Mesodermal cell (in vitro differentiated cells): ENCODE results near the gene MYO1D.

Source experiments
- H3K27ac ChIP-seq: 2 replicates; pipeline ENCODE4 v1.7.0; 2013; ENCODE audit warnings: mild to moderate bottlenecking, low read depth, low read length, moderate library complexity; ENCODE audit not compliant: severe bottlenecking
- H3K36me3 ChIP-seq: 2 replicates; pipeline ENCODE4 v1.7.1; 2013; ENCODE audit warnings: mild to moderate bottlenecking, low read length, moderate library complexity; ENCODE audit not compliant: control insufficient read depth, insufficient read depth
- H3K4me1 ChIP-seq: one replicate; pipeline ENCODE4 v1.7.1; 2013; ENCODE audit warnings: mild to moderate bottlenecking, low read length; ENCODE audit not compliant: insufficient read depth, control insufficient read depth, poor library complexity, severe bottlenecking
- H3K4me3 ChIP-seq: 2 replicates; pipeline ENCODE4 v1.7.0; 2013; ENCODE audit warnings: low read length, control low read depth, mild to moderate bottlenecking; ENCODE audit not compliant: insufficient read depth, poor library complexity, severe bottlenecking; ENCODE audit errors: extremely low read depth
- H3K9me3 ChIP-seq: 2 replicates; pipeline ENCODE4 v1.7.1; 2013; ENCODE audit warnings: mild to moderate bottlenecking, low read length, moderate library complexity; ENCODE audit not compliant: control insufficient read depth
- WGBS, 2 experiments: methylation state at CpG; one replicate each; pipeline ENCODE4 v1.1.5; 2013; ENCODE audit warnings: missing lambda C conversion rate in 2 of 2; ENCODE audit not compliant: insufficient coverage in 2 of 2; 5-methylcytosine and 5-hydroxymethylcytosine counted together

The MYO1D gene

DNA sequence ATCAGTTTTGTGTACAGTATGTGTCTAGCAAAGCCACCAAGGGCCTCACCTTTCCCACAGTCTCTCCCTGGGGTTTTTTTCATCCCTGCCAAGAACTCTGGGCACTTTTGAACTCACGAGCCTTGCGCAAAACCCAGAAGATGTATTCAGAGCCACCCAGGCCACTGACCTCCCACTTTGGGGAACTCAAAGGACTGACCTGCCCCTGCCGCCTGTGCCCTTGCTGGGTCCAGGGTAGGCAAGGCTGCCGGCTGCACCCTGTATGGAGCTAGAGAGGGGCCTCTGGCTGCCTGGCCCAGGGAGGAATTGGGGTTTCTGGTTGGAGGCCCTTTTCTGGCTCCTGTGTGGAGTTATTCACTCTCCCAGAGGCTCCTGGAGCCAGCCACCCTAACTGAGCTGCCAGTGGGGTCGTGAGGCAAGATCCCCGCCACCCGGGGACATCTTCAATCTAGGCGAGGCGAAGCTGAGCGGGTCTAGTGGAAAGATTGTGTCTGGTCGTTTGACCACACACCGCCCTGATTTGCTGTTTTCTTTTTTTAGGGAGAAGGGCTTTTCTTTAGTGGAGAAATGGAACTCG is 388.2 kb downstream of the MYO1D start:
- peaks cover 20% of the 10 kb centered on the region for H3K4me1 ChIP-seq
- H3K4me3 ChIP-seq, result peak overlapping the region; percentile 54
- 96% methylated on average over 7 to 11 of the region's 13 CpGs for WGBS, 2 experiments
- H3K9me3 ChIP-seq, result no peaks in the 10 kb centered on the region
- no peak overlapping the region for H3K27ac ChIP-seq
- H3K36me3 ChIP-seq, result peaks cover 30% of the 10 kb centered on the region

DNA sequence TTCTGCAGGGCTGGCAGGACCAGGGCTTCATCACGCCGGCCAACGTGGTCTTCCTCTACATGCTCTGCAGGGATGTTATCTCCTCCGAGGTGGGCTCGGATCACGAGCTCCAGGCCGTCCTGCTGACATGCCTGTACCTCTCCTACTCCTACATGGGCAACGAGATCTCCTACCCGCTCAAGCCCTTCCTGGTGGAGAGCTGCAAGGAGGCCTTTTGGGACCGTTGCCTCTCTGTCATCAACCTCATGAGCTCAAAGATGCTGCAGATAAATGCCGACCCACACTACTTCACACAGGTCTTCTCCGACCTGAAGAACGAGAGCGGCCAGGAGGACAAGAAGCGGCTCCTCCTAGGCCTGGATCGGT is 388.8 kb downstream of the MYO1D start:
- H3K4me1 ChIP-seq, result peaks cover 23% of the 10 kb centered on the region
- 89 to 92% methylated on average over 11 to 12 of the region's 16 CpGs for WGBS, 2 experiments

DNA sequence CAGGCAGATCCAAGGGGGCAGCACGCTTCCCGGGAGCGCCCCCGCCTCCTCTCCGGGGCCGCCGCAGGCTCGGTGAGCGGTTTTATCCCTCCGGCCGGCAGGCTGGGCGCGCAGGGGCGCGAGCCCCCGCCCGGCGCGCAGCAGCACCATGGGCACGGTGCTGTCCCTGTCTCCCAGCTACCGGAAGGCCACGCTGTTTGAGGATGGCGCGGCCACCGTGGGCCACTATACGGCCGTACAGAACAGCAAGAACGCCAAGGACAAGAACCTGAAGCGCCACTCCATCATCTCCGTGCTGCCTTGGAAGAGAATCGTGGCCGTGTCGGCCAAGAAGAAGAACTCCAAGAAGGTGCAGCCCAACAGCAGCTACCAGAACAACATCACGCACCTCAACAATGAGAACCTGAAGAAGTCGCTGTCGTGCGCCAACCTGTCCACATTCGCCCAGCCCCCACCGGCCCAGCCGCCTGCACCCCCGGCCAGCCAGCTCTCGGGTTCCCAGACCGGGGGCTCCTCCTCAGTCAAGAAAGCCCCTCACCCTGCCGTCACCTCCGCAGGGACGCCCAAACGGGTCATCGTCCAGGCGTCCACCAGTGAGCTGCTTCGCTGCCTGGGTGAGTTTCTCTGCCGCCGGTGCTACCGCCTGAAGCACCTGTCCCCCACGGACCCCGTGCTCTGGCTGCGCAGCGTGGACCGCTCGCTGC is 389.3 kb downstream of the MYO1D start:
- 29 to 31% methylated on average over 54 to 57 of the region's 59 CpGs for WGBS, 2 experiments
- H3K4me1 ChIP-seq, result peaks cover 23% of the 10 kb centered on the region
- H3K27ac ChIP-seq, result no peak overlapping the region

More for the DNA sequence above, 388.8 kb downstream of the MYO1D start:
- H3K27ac ChIP-seq, result no peak overlapping the region
- no peaks in the 10 kb centered on the region for H3K9me3 ChIP-seq
- peak overlapping the region; percentile 54 for H3K4me3 ChIP-seq
- peaks cover 31% of the 10 kb centered on the region for H3K36me3 ChIP-seq

DNA sequence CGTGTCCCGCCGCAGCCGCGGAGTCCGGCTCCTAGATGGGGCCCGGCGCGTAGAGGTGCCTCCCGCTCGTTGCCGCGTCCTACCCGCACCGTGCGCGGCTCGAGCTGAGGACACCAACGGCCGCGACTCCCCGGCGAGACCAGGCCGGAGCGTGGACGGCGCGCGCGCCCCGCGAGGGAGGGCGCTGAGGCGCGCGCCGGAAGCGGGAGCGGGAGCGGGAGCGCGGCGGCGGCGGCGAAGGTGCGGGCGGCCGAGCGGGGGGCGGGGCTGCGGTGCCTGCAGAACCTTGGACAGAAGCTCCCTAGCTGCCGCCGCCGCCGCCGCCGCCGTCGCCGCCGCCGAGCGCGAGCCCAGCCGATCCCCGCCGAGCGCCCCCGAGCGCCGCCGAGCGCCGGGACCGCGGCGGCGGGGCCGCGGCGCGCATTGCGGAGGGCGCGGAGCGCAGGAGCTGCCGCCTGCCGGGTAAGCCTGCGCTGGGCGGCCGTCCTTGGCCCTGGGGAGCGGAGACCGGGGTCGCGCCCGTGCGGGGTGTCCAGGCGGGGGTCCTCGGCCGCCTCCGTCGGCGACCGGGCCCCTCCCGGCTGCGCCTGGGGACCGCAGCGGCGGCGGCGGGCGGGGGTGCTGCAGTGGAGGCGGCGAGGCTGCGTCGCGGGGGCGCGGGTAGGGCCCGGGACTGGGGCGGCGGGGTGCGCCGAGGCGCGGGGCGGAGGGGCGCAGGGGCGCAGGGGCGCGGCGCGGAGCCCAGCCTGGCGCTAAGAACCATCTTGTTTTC is 390.0 kb downstream of the MYO1D start, which contains the start of gene CDK5R1:
Gene CDK5R1 (plus strand): TSS at position 293 of the 772 bp plus-strand sequence. CDS start 628 bp downstream, outside the sequence.
- WGBS, 2 experiments, result 0 to 1% methylated on average over 36 to 112 of the region's 135 CpGs
- peaks cover 18% of the 10 kb centered on the region for H3K4me1 ChIP-seq
- H3K36me3 ChIP-seq, result peaks cover 39% of the 10 kb centered on the region
- peak within 1 kb of the TSS; percentile 77 for H3K27ac ChIP-seq
- H3K4me3 ChIP-seq, result peak within 1 kb of the TSS; percentile 54
- no peaks in the 10 kb centered on the region for H3K9me3 ChIP-seq

More for the DNA sequence above, 389.3 kb downstream of the MYO1D start:
- Histone ChIP-seq H3K4me3 (peak overlapping the region; percentile 54), H3K9me3 (no peaks in the 10 kb centered on the region), H3K36me3 (peaks cover 32% of the 10 kb centered on the region)

DNA sequence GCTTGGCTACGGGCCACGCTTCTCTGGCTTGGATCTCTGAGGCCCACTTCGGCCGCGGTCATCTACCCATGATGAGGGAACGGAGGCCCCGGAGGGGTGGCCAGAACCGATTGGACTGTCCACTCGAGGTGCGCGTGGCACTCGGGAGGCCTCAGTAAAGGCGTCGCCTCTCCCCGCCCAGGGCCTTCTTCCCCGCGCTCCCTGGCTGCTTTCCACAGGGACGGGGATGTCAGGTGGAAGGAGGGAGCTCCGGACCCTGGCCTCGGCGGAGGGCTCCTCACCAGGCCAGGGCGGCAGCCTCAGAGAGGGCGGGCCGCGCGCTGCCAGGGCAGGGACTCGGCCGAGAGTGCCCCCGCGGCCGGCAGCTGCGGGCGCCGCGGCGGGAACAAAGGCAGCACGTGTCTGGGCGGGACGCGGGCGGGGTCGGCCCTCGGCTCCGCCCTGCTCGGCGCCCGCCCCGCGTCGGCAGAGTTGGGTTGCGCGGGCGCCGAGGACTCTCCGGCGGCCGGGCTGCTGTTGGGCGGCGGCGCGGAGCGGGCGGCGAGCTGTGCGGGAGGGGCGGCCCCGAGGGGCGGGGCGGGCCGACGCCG is 390.7 kb downstream of the MYO1D start:
- Histone ChIP-seq H3K27ac (peak overlapping the region; percentile 77), H3K4me1 (peaks cover 18% of the 10 kb centered on the region), H3K36me3 (peaks cover 46% of the 10 kb centered on the region), H3K9me3 (no peaks in the 10 kb centered on the region), H3K4me3 (peak overlapping the region; percentile 25)
- 20 to 23% methylated on average over 49 to 56 of the region's 72 CpGs for WGBS, 2 experiments

DNA sequence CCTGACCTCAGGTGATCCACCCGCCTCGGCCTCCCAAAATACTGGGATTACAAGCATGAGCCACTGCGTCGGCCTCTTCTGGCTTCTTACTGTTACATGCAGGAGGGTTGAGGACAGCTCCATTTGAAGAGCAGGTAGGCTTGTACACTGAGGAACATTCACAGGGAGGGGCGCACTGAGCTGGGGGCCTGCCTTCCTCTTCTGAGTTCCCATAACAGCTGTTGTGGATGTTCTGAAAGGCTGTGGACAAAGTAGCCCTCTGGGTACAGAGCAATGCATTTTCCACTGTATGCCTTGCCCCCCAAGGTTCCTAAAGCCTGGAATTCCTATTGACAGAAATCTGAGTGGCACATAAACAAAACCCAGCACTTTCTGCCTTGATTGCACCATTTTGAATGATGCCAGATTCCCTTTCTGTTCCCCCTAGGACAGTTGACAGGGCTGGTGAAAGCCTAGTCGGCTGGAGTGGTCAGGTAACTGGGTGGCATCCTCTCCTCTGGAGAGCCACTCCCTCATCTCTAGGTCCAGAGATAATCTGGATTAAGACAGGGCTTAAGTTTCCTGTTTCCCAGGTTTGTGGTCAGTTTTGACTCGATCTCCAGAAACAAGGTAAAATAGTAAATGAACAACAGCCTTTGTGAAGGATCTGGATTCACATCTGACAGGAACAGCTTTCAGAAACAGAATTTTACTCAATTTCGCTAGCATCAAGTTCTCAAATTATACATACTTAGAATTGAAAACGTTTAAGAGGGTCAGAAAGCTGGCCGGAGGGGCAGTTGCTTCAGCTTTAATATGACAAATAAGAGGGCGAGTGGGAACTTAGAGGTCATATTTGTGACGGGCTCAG is 391.4 kb downstream of the MYO1D start:
- peaks cover 51% of the 10 kb centered on the region for H3K36me3 ChIP-seq
- H3K27ac ChIP-seq, result peak overlapping the region; percentile 77
- peaks cover 18% of the 10 kb centered on the region for H3K4me1 ChIP-seq
- no peaks in the 10 kb centered on the region for H3K9me3 ChIP-seq
- peak overlapping the region; percentile 25 for H3K4me3 ChIP-seq
- WGBS, 2 experiments, result 90 to 91% methylated on average over 9 of the region's 12 CpGs

DNA sequence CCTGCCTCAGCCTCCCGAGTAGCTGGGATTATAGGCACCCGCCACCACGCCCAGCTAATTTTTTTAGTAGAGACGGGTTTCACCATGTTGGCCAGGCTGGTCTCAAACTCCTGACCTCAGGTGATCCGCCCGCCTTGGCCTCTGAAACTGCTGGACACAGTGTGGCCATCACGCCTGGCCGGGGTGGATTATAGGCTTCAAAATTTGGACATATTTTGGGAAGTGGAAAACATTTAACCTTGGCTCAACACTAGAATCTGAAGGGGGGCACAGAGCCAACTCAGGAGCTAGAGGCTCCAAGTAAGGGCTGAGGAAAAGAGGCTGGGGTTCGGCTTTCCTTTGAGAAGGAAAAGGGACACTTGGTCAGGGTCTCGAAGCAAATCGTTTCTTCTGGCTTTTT is 392.3 kb downstream of the MYO1D start:
- Histone ChIP-seq H3K36me3 (peaks cover 51% of the 10 kb centered on the region), H3K4me3 (no peak overlapping the region), H3K27ac (no peak overlapping the region), H3K9me3 (no peaks in the 10 kb centered on the region), H3K4me1 (peaks cover 18% of the 10 kb centered on the region)
- WGBS, 2 experiments, result 94 to 95% methylated on average over 6 to 9 of the region's 11 CpGs

DNA sequence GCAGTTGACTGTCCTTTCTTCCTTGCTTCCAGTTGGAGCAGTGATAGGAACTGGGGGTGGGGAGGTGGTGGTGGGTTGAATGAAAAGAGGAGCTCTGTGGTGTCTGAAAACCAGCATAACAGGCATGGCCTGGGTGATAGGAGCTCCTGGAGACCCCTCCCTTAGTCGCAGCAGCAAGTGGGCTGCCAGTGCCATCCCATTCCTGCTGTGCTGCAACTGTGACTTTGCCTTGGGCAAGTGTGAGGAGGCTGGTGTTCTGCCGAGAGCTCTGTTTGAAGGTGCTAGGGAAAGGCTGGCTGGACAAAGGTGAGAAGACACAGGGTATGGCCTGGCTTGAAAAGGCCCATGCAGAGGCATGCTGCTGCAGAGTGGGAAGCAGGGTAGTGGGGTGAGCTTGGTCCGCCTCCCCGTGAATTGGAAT is 392.9 kb downstream of the MYO1D start:
- Histone ChIP-seq H3K4me1 (peaks cover 18% of the 10 kb centered on the region), H3K27ac (peak overlapping the region; percentile 55), H3K4me3 (no peak overlapping the region), H3K9me3 (no peaks in the 10 kb centered on the region), H3K36me3 (peaks cover 51% of the 10 kb centered on the region)
- WGBS, 2 experiments, result 69 to 82% methylated on average over 3 to 4 of the region's 4 CpGs

DNA sequence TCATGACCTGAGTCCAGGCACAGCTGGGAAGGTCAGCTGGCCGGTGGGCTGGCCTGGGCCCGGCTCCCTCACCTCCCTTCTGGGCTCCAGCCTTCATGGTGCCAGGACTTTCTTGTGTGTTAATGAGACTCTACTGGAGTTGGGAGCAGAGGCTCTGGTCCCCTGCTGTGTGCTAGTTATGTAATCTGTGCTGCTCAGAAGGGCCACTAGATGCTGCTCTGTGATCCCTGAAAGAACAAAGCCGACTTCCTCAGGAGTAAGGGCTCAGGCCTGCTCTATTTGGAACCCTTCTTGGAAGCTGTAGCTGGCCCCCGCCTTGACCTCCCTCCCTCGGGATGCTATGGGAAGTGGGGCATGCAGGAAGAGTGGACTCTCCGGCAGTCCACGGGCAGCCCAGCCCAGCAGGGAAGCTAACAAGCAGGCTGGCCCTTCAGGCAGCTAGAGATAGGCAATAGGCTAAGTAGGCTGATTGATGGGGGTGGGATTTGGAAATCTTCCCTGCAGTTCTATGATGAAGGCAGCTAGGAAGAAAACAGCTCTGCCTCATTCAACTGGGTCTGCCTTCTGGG is 393.4 kb downstream of the MYO1D start:
- Histone ChIP-seq H3K36me3 (peaks cover 51% of the 10 kb centered on the region), H3K27ac (peak overlapping the region; percentile 55)
- WGBS, 2 experiments, result 14 to 19% methylated on average over 3 to 7 of the region's 7 CpGs

More for the DNA sequence above, 393.4 kb downstream of the MYO1D start:
- H3K4me3 ChIP-seq, result no peak overlapping the region
- H3K4me1 ChIP-seq, result peaks cover 18% of the 10 kb centered on the region
- no peaks in the 10 kb centered on the region for H3K9me3 ChIP-seq
